Measurements from ENCODE around the gene TBXA2R. TPM values are rescaled to one million over a fixed set of nuclear protein-coding genes. Genes with fewer than 3 reads are reported as not detected.

Gene TBXA2R
- total and polyA plus RNA-seq, 2 donors (not counting 3 experiments of a cell fraction or from before 2014, with no cell fraction given), result 2.4 to 2.9 TPM

DNA sequence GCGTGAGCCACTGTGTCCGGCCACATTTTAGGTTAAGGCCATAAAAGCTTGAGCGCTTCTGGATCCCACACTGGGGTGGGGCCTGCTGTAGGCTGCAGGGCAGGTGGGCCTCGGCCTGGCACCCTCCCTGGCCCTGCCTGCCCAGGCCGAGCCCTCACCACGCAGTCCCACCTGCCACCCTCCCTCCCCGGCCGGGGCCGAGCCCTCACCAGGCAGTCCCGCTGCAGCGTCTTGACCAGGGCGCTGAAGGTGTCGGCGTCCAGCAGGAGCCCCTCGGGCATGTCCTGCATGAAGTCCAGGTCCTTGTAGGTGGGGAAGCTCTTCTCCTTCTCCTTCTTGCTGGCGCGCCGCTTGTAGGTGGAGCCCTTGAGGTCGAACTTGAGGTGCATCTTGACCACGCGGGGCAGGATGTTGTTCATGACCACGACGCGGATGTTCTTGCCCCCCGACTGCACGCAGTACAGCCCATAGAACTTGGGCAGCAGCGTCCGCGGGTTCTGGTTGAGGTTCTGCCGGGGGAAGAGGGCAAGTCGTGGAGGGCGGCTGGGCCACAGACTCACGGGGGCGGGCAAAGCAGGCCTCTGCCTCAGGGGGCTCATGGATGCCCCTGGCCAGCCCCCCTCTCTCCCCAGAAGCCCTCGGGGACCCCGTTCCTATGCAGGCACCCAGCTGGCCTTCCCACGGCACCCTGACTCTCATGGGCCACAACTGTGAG is 46.6 kb upstream of the TBXA2R start:
- BruUV-seq (replicated peaks), result no TSS peak
- Histone ChIP-seq H3K4me1 (ENCODE audit: control insufficient read depth, extremely low read depth, insufficient read depth, low read length) (no peaks in the 10 kb centered on the region), H3K27me3 (ENCODE audit: control insufficient read depth in 2 of 2, insufficient read depth in 2 of 2, low read length in 2 of 2) (no peaks in the 10 kb centered on the region), H3K9me3 (replicated peaks; ENCODE audit: control insufficient read depth, insufficient read depth, low read length) (no peaks in the 10 kb centered on the region), H3K9ac (replicated peaks; ENCODE audit: extremely low read depth, insufficient read depth, low read length) (no peak overlapping the region), H3K9me1 (replicated peaks; ENCODE audit: control insufficient read depth, extremely low read depth, insufficient read depth, low read length) (no peaks in the 10 kb centered on the region), H2AFZ (ENCODE audit: low read depth, low read length) (no peak overlapping the region), H3K36me3 (ENCODE audit: control insufficient read depth in 2 of 2, extremely low read depth in 1 of 2, insufficient read depth in 2 of 2, low read length in 2 of 2) (peaks cover 2 to 66% of the 10 kb centered on the region in 2 experiments), H3K4me2 (ENCODE audit: insufficient read depth, low read length) (no peak overlapping the region), H3K27ac (ENCODE audit: insufficient read depth, low read depth, low read length) (no peak overlapping the region), H3K4me3 (replicated peaks in 1 of 3; ENCODE audit: insufficient read depth in 1 of 3, low read depth in 1 of 3, low read length in 3 of 3) (no peak overlapping the region), H3K79me2 (ENCODE audit: control insufficient read depth, insufficient read depth, low read length) (no peaks in the 10 kb centered on the region), H4K20me1 (replicated peaks; ENCODE audit: control insufficient read depth, extremely low read depth, insufficient read depth, low read length) (no peaks in the 10 kb centered on the region)
- intact Hi-C loops (cut with micrococcal nuclease) (no loop called here), dilution Hi-C loops (cut with MboI; ENCODE audit: extremely low pct_ligation_motif_present, low sequenced_read_pairs) (no loop called here)
- TF ChIP-seq POLR2A (IDR thresholded peaks at IDR 0.05; ENCODE audit: low read depth, low read length), result no peak
- TF ChIP-seq, protein P1, sequence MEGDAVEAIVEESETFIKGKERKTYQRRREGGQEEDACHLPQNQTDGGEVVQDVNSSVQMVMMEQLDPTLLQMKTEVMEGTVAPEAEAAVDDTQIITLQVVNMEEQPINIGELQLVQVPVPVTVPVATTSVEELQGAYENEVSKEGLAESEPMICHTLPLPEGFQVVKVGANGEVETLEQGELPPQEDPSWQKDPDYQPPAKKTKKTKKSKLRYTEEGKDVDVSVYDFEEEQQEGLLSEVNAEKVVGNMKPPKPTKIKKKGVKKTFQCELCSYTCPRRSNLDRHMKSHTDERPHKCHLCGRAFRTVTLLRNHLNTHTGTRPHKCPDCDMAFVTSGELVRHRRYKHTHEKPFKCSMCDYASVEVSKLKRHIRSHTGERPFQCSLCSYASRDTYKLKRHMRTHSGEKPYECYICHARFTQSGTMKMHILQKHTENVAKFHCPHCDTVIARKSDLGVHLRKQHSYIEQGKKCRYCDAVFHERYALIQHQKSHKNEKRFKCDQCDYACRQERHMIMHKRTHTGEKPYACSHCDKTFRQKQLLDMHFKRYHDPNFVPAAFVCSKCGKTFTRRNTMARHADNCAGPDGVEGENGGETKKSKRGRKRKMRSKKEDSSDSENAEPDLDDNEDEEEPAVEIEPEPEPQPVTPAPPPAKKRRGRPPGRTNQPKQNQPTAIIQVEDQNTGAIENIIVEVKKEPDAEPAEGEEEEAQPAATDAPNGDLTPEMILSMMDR (IDR thresholded peaks at IDR 0.05; ENCODE audit: extremely low read depth in 1 of 2, insufficient read depth in 1 of 2, low read depth in 1 of 2, low read length in 2 of 2), result no peak
- no peak for TF ChIP-seq MYC (IDR thresholded peaks at IDR 0.05; ENCODE audit: low read depth, low read length)
- TF ChIP-seq POLR2AphosphoS5 (IDR thresholded peaks at IDR 0.05; ENCODE audit: insufficient read depth, low read depth, low read length), result no peak
- TF ChIP-seq EZH2 (IDR thresholded peaks at IDR 0.05; ENCODE audit: borderline replicate concordance, low read depth, low read length, severe bottlenecking), result no peak
- no peak for TF ChIP-seq GATA2 (IDR thresholded peaks at IDR 0.05; ENCODE audit: insufficient read depth, insufficient read length, low read depth, low read length)
- CTCF ChIA-PET, result interaction anchor here (0.6 kb wide), 1 partner anchor 108 kb away, joined by 3 read pairs; no protein-coding TSS in a partner anchor
- DNase-seq (ENCODE audit: low read depth, low spot score), result no peak
- POLR2A ChIA-PET, result interaction anchor here (0.6 kb wide), 1 partner anchor 11 kb away, joined by 7 read pairs; no protein-coding TSS in a partner anchor
- no peak for FAIRE-seq

Data from endothelial cell of umbilical vein (primary cell).